Chondrocyte (in vitro differentiated cells): ENCODE data around the gene CROT. TPM values are rescaled to one million over a fixed set of nuclear protein-coding genes. Genes with fewer than 3 reads are reported as not detected.

Source experiments
- DNase-seq: peaks from one replicate; pipeline ENCODE4 v3.0.0; 2021; ENCODE audit warnings: mixed read lengths, low spot score
- H3K27ac Mint-ChIP-seq: one replicate; pipeline ENCODE4 v1.8.0; 2021; ENCODE audit warnings: mild to moderate bottlenecking, moderate library complexity, mixed read lengths; ENCODE audit not compliant: unreplicated experiment
- H3K27me3 Mint-ChIP-seq: 2 replicates; pipeline ENCODE4 v1.8.0; 2021; ENCODE audit warnings: low read depth, mixed read lengths
- H3K36me3 Mint-ChIP-seq: 2 replicates; pipeline ENCODE4 v1.8.0; 2021; ENCODE audit warnings: low read depth, mixed read lengths
- H3K4me1 Mint-ChIP-seq: 2 replicates; pipeline ENCODE4 v1.8.0; 2021; ENCODE audit warnings: low read depth, mild to moderate bottlenecking, mixed read lengths
- H3K4me3 Mint-ChIP-seq: one replicate; pipeline ENCODE4 v1.8.0; 2021; ENCODE audit warnings: mild to moderate bottlenecking, moderate library complexity, mixed read lengths; ENCODE audit not compliant: unreplicated experiment
- H3K9me3 Mint-ChIP-seq: 2 replicates; pipeline ENCODE4 v1.8.0; 2021; ENCODE audit warnings: low read depth, mixed read lengths
- CTCF ChIP-seq: fragments of 200-600 bp; sonication (generic); IDR thresholded peaks from 2 replicates; pipeline ENCODE4 v1.5.0; 2021; ENCODE audit warnings: antibody characterized with exemption, mild to moderate bottlenecking, moderate library complexity
- total RNA-seq: library from RNA; stranded (reverse); gene quantifications from 3 replicates; pipeline ENCODE4 v1.2.1, GENCODE V29; 2021

The CROT gene
- total RNA-seq, 1 donor from 2014 or later, result 12.6 TPM

GRCh38 chr7:87342231-87342630, 3.2 kb upstream of the CROT start:
- H3K27ac Mint-ChIP-seq, result no peak overlapping the region
- peaks cover 31% of the 10 kb centered on the region for H3K4me1 Mint-ChIP-seq
- H3K9me3 Mint-ChIP-seq, result no peaks in the 10 kb centered on the region
- H3K4me3 Mint-ChIP-seq, result no peak overlapping the region
- H3K36me3 Mint-ChIP-seq, result peaks cover 8% of the 10 kb centered on the region
- no peak for TF ChIP-seq CTCF
- no peaks in the 10 kb centered on the region for H3K27me3 Mint-ChIP-seq
- DNase-seq, result no peak

DNA sequence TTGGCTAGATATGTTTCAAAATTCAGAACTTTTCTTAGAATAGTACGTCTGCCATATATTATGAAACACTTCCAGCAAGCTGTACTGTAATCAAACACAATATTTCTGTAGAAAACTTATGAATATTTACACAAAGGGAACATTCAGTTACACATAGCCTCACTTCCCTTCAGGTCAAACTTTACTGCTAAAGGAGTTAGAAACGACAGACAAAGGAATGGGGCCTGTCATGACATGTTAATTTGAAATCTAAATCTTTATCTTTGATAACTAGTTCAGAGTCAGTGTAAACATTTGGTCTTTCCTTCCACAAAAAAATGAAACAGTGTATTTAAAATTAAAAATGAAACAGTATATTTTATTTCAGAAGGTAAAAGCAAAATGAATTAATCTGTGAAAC, 1.0 kb upstream of the CROT start:
- H3K27me3 Mint-ChIP-seq, result no peaks in the 10 kb centered on the region
- no peak for DNase-seq
- peak overlapping the region; percentile 92 for H3K27ac Mint-ChIP-seq
- no peaks in the 10 kb centered on the region for H3K9me3 Mint-ChIP-seq
- H3K4me3 Mint-ChIP-seq, result peak overlapping the region; percentile 87
- H3K4me1 Mint-ChIP-seq, result peaks cover 31% of the 10 kb centered on the region
- TF ChIP-seq CTCF, result no peak
- H3K36me3 Mint-ChIP-seq, result peaks cover 12% of the 10 kb centered on the region

DNA sequence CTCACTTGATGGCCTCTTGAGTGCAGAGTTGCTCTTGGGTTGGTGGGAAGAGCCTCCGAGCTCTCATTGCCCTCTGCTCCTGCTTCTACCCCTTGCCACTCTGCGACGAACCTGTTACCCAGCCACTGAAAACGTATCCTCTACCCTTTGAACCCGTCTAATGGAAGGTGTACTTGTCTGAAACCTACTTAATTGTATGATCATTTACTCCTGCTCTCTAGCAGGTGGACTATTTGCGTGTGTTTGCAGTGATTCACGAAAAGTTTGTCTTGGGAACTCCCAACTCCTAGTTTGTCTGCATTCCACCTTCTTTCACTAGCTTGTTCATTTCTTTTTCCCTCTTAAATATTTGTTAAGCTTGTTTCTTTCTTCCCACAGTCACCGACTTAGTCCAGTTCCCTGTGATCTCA, 503 bp downstream of the CROT start:
- H3K27ac Mint-ChIP-seq, result peak overlapping the region; percentile 64

GRCh38 chr7:87347207-87347606, 1.7 kb downstream of the CROT start:
- Mint-ChIP-seq H3K4me3 (no peak overlapping the region), H3K36me3 (peaks cover 18% of the 10 kb centered on the region), H3K4me1 (peaks cover 31% of the 10 kb centered on the region), H3K9me3 (no peaks in the 10 kb centered on the region), H3K27ac (no peak overlapping the region), H3K27me3 (no peaks in the 10 kb centered on the region)
- no peak for TF ChIP-seq CTCF
- no peak for DNase-seq

More for the DNA sequence above, 503 bp downstream of the CROT start:
- TF ChIP-seq CTCF, result no peak
- Mint-ChIP-seq H3K36me3 (peaks cover 19% of the 10 kb centered on the region), H3K4me1 (peaks cover 31% of the 10 kb centered on the region), H3K27me3 (no peaks in the 10 kb centered on the region), H3K4me3 (peak overlapping the region; percentile 87), H3K9me3 (no peaks in the 10 kb centered on the region)
- no peak for DNase-seq

DNA sequence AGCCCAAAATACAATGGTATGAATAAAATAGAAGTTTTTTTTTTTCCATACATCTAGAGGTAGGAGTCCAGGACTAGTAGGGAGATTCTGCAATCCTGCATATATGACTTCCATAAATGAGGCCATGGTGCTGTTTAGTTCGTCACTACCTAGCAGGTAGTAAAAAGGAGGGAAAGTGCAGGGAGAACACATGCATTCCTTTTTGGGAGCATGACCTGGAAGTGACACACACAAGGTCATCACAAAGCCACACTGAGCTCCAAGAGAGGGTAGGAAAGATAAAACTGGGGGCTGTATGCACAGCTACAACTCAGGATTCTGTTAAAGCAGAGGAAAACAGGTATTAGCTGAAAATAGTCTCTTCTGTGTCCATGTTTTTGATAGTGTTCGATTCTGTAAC, 2.2 kb downstream of the CROT start:
- H3K36me3 Mint-ChIP-seq, result peaks cover 18% of the 10 kb centered on the region
- peaks cover 29% of the 10 kb centered on the region for H3K4me1 Mint-ChIP-seq
- no peak overlapping the region for H3K27ac Mint-ChIP-seq
- no peaks in the 10 kb centered on the region for H3K27me3 Mint-ChIP-seq
- DNase-seq, result no peak
- TF ChIP-seq CTCF, result no peak
- H3K4me3 Mint-ChIP-seq, result no peak overlapping the region
- no peaks in the 10 kb centered on the region for H3K9me3 Mint-ChIP-seq
